Activated CD8-positive, alpha-beta T cell treated with anti-CD3 and anti-CD28 coated beads for 36 hours (primary cell): Measurements from ENCODE around the gene FAM13C. TPM values are rescaled to one million over a fixed set of nuclear protein-coding genes. Genes with fewer than 3 reads are reported as not detected.

ENCODE experiments used
- ATAC-seq: fragments of 200-7000 bp; cut with Tn5 transposase; one replicate; pipeline ENCODE4 v1.10.0; 2021; ENCODE audit warnings: mild to moderate bottlenecking, moderate library complexity
- CTCF ChIA-PET: fragments of 350-600 bp; sonication (Branson Sonifier 250); formaldehyde crosslinking; loops from one replicate; lab custom pipeline; 2021; ENCODE audit warnings: antibody characterized with exemption; lab: Charles Lee
- POLR2A ChIA-PET: fragments of 350-600 bp; sonication (Branson Sonifier 250); formaldehyde crosslinking; loops from one replicate; lab custom pipeline; 2021; ENCODE audit warnings: antibody characterized with exemption; lab: Charles Lee
- DNase-seq: peaks from one replicate; pipeline ENCODE4 v3.0.0-alpha.2; 2020
- H3K27ac Mint-ChIP-seq: one replicate; pipeline ENCODE4 v1.8.0; 2021; ENCODE audit warnings: mild to moderate bottlenecking, mixed read lengths
- H3K27me3 Mint-ChIP-seq: one replicate; pipeline ENCODE4 v1.8.0; 2021; ENCODE audit warnings: mixed read lengths
- H3K36me3 Mint-ChIP-seq: one replicate; pipeline ENCODE4 v1.8.0; 2021; ENCODE audit warnings: low read depth, mixed read lengths
- H3K4me1 Mint-ChIP-seq: one replicate; pipeline ENCODE4 v1.8.0; 2021; ENCODE audit warnings: low read depth, mixed read lengths
- H3K4me3 Mint-ChIP-seq: one replicate; pipeline ENCODE4 v1.8.0; 2021; ENCODE audit warnings: mild to moderate bottlenecking, moderate library complexity, mixed read lengths
- H3K9me3 Mint-ChIP-seq: one replicate; pipeline ENCODE4 v1.8.0; 2021; ENCODE audit warnings: mixed read lengths
- CTCF ChIP-seq: fragments of 200-600 bp; IDR thresholded peaks from one replicate; pipeline ENCODE4 v1.8.0; 2022; ENCODE audit warnings: antibody characterized with exemption, mild to moderate bottlenecking
- intact Hi-C: fragments of 100-400 bp; cut with micrococcal nuclease; formaldehyde crosslinking; loops from one replicate; pipeline ENCODE4 v1.10.0; 2022
- total RNA-seq, 2 experiments: library from RNA; stranded (reverse); gene quantifications; one replicate each; pipeline ENCODE4 v1.2.3, GENCODE V29; 2021

Gene FAM13C
- total RNA-seq, 2 experiments from 2014 or later = not detected

GRCh38 chr10:59301067-59301754 lies 61.1 kb downstream of the FAM13C start:
- H3K4me1 Mint-ChIP-seq = no peaks in the 10 kb centered on the region
- ChIA-PET CTCF (interaction anchor here (1.2 kb wide), 1 partner anchor 12 kb away, joined by 3 read pairs; no protein-coding TSS in a partner anchor), POLR2A (no interaction called here)
- no peaks in the 10 kb centered on the region for H3K36me3 Mint-ChIP-seq
- no peak overlapping the region for H3K4me3 Mint-ChIP-seq
- H3K27ac Mint-ChIP-seq = no peak overlapping the region
- no peak for DNase-seq
- H3K9me3 Mint-ChIP-seq = no peaks in the 10 kb centered on the region
- ATAC-seq = no peak
- TF ChIP-seq CTCF = no peak
- H3K27me3 Mint-ChIP-seq = no peaks in the 10 kb centered on the region
- intact Hi-C loops = no loop called here

- ATAC-seq = no peak
- Mint-ChIP-seq H3K36me3 (no peaks in the 10 kb centered on the region), H3K27me3 (no peaks in the 10 kb centered on the region), H3K4me3 (no peak overlapping the region), H3K9me3 (no peaks in the 10 kb centered on the region), H3K4me1 (no peaks in the 10 kb centered on the region), H3K27ac (no peak overlapping the region)
- no peak for TF ChIP-seq CTCF
- intact Hi-C loops = no loop called here
- ChIA-PET POLR2A (no interaction called here), CTCF (no interaction called here)
- no peak for DNase-seq
These were observed 62.0 kb downstream of the FAM13C start for GRCh38 chr10:59300386-59300785.

- TF ChIP-seq CTCF = no peak
- ChIA-PET POLR2A (no interaction called here), CTCF (no interaction called here)
- DNase-seq = no peak
- no peak for ATAC-seq
- Mint-ChIP-seq H3K4me3 (no peak overlapping the region), H3K9me3 (no peaks in the 10 kb centered on the region), H3K27ac (no peak overlapping the region), H3K36me3 (no peaks in the 10 kb centered on the region), H3K27me3 (no peaks in the 10 kb centered on the region), H3K4me1 (no peaks in the 10 kb centered on the region)
- intact Hi-C loops = no loop called here
These were observed 62.4 kb downstream of the FAM13C start for GRCh38 chr10:59299933-59300332.

- POLR2A ChIA-PET = no interaction called here
- H3K27ac Mint-ChIP-seq = no peak overlapping the region
- DNase-seq = no peak
- H3K4me3 Mint-ChIP-seq = no peak overlapping the region
- CTCF ChIA-PET = no interaction called here
- no peaks in the 10 kb centered on the region for H3K27me3 Mint-ChIP-seq
- no peaks in the 10 kb centered on the region for H3K36me3 Mint-ChIP-seq
- intact Hi-C loops = no loop called here
- TF ChIP-seq CTCF = no peak
- no peak for ATAC-seq
- H3K9me3 Mint-ChIP-seq = no peaks in the 10 kb centered on the region
- no peaks in the 10 kb centered on the region for H3K4me1 Mint-ChIP-seq
These were observed 71.9 kb downstream of the FAM13C start for GRCh38 chr10:59290448-59290847.

GRCh38 chr10:59289853-59290252 lies 72.5 kb downstream of the FAM13C start:
- Mint-ChIP-seq H3K4me3 (no peak overlapping the region), H3K27ac (no peak overlapping the region), H3K4me1 (no peaks in the 10 kb centered on the region), H3K27me3 (no peaks in the 10 kb centered on the region), H3K36me3 (no peaks in the 10 kb centered on the region), H3K9me3 (no peaks in the 10 kb centered on the region)
- ChIA-PET CTCF (no interaction called here), POLR2A (no interaction called here)
- DNase-seq (no peak), ATAC-seq (no peak)
- TF ChIP-seq CTCF = no peak
- intact Hi-C loops = no loop called here
